ENCODE results near the gene CMSS1.

The CMSS1 gene

GRCh38 chr3:100009276-100010086, 191.8 kb downstream of the CMSS1 start:
- ChIA-PET POLR2A (no interaction called here), CTCF (interaction anchor here (1.7 kb wide), 1 partner anchor 16 kb away, joined by 6 read pairs; no protein-coding TSS in a partner anchor)
- DNase-seq (ENCODE audit: low read depth, low spot score): no peak
- no peak for TF ChIP-seq CTCF (IDR thresholded peaks at IDR 0.05; ENCODE audit: insufficient read depth, low read length, missing control alignments)
- no peak overlapping the region for H3K4me3 ChIP-seq (ENCODE audit: low read depth, low read length)

GRCh38 chr3:100010087-100010417, 192.4 kb downstream of the CMSS1 start:
- POLR2A ChIA-PET: no interaction called here
- no peak for TF ChIP-seq CTCF (IDR thresholded peaks at IDR 0.05; ENCODE audit: insufficient read depth, low read length, missing control alignments)
- DNase-seq (ENCODE audit: low read depth, low spot score): no peak
- no peak overlapping the region for H3K4me3 ChIP-seq (ENCODE audit: low read depth, low read length)
- CTCF ChIA-PET: interaction anchor here (1.7 kb wide), 1 partner anchor 16 kb away, joined by 6 read pairs; no protein-coding TSS in a partner anchor

- CTCF ChIA-PET: interaction anchor here (1.1 kb wide), 1 partner anchor 10 kb away, joined by 3 read pairs; no protein-coding TSS in a partner anchor
- H3K4me3 ChIP-seq (ENCODE audit: low read depth, low read length): no peak overlapping the region
- POLR2A ChIA-PET: no interaction called here
- no peak for DNase-seq (ENCODE audit: low read depth, low spot score)
- TF ChIP-seq CTCF (IDR thresholded peaks at IDR 0.05; ENCODE audit: insufficient read depth, low read length, missing control alignments): no peak
Measured at GRCh38 chr3:100018806-100019205, 201.1 kb downstream of the CMSS1 start.

GRCh38 chr3:100019719-100020118, 202.1 kb downstream of the CMSS1 start:
- CTCF ChIA-PET: interaction anchor here (0.7 to 2.5 kb wide), 3 partner anchors 12 to 234 kb away, joined by 3 to 11 read pairs (median 3); no protein-coding TSS in a partner anchor
- POLR2A ChIA-PET: no interaction called here
- H3K4me3 ChIP-seq (ENCODE audit: low read depth, low read length): no peak overlapping the region
- no peak for TF ChIP-seq CTCF (IDR thresholded peaks at IDR 0.05; ENCODE audit: insufficient read depth, low read length, missing control alignments)
- DNase-seq (ENCODE audit: low read depth, low spot score): no peak

GRCh38 chr3:100020876-100021644, 203.4 kb downstream of the CMSS1 start:
- no peak overlapping the region for H3K4me3 ChIP-seq (ENCODE audit: low read depth, low read length)
- DNase-seq (ENCODE audit: low read depth, low spot score): no peak
- POLR2A ChIA-PET: no interaction called here
- CTCF ChIA-PET: interaction anchor here (0.7 to 2.5 kb wide), 8 partner anchors 10 to 233 kb away, joined by 3 to 11 read pairs (median 3); no protein-coding TSS in a partner anchor
- no peak for TF ChIP-seq CTCF (IDR thresholded peaks at IDR 0.05; ENCODE audit: insufficient read depth, low read length, missing control alignments)

- POLR2A ChIA-PET: interaction anchor here (0.6 kb wide), 1 partner anchor 147 kb away, joined by 3 read pairs; no protein-coding TSS in a partner anchor
- H3K4me3 ChIP-seq (ENCODE audit: low read depth, low read length): no peak overlapping the region
- CTCF ChIA-PET: interaction anchor here (1.1 kb wide), 1 partner anchor 10 kb away, joined by 3 read pairs; no protein-coding TSS in a partner anchor
- DNase-seq (ENCODE audit: low read depth, low spot score): no peak
- TF ChIP-seq CTCF (IDR thresholded peaks at IDR 0.05; ENCODE audit: insufficient read depth, low read length, missing control alignments): no peak
Measured at GRCh38 chr3:100022506-100022905, 204.8 kb downstream of the CMSS1 start.
